Measurements from ENCODE around the gene CHD5.

Gene CHD5

DNA sequence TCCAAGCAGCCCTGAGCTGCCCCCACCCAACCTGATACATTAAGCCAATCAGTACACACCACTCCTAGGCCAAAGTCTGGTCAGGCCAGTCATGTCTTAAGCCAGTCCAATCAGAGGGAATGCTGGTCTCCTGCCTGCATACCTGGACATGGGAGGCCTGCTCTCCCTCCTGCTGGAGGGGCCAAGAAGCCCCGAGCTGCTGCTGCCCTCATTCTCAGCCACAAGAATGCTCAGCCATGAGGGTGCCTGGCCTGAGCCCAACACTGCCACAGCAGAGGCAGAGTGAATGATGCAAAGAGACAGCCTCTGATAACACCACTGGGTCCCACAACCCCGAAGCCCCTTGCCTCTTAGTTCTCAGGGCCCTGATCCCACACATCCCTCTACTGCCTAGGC lies 23.0 kb downstream of the CHD5 start:
- in situ Hi-C loops (cut with MboI; ENCODE audit: low sequenced_read_pairs) = no loop called here

DNA sequence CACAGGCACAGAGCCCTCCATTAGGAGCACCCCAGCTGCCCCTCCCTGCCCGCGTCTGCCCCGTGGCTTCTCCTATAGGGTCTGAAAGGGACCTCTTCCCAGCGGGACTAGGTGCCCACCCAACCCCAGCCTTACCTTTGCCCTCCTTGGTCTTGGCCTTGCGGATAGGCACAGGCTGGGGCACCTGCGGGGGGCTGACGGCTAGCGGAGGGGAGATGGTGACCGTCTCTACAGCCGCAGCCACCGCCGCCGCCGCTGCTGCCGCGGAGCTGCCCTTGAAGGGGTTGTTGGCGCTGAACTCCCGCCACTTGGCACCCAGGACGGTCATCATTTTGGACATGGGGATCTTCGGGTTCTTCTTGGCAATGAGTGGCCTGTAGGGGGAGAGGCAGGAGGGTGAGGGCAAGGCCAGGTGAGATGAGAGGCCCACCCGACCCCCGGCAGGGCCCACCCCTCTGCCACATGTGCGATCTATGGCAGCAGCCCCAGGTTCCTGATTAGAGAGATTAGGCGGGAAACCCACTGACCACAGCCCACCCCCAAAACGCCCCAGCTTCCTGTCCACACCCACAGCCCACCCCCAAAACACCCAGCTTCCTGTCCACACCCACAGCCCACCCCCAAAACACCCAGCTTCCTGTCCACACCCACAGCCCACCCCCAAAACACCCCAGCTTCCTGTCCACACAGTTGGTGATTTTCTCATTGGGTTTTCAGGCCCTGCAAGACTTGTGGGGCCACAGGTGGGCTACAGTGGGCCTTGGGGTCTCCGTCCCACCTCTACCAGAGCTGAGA lies 25.4 kb downstream of the CHD5 start:
- in situ Hi-C loops (cut with MboI; ENCODE audit: low sequenced_read_pairs) = no loop called here

DNA sequence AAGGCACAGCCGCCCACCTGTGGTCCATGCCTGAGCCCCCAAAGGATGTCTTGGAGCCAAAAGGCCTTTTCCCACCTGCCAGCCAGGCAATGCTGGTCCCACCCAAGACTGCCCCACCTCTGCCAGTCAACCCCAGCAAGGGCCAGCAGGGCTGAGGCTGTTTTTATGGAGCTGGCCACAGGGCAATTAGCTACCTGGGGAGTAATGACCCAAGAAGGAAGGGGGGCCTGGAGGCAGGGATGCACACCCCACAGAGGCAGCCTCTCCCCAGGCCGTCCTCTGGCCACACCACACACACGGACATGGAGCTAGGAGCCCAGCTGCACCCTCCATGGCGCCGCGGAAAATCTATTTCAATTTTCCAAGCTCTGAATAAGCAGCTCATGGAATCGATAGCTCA lies 27.2 kb downstream of the CHD5 start:
- in situ Hi-C loops (cut with MboI; ENCODE audit: low sequenced_read_pairs) = no loop called here

DNA sequence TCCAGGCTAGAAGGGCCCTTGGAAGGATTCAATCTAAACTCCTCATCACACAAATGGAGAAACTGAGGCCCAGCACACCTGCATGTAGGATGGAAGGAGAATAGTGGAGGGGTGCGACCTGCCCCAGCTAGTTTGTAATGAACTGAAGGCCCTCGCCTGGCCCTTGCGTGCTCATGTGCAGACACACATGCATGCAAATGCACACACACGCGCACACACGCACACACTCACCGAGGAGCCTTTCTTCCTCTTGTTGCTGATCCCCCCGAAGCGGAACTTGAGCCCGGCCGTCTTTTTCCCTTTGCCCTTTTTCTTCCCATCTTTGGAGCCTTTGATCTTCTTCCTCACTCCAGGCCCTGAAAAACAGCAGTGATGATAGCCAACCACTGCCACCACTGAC lies 27.9 kb downstream of the CHD5 start:
- in situ Hi-C loops (cut with MboI; ENCODE audit: low sequenced_read_pairs) = no loop called here

GRCh38 chr1:6151291-6151822 lies 28.8 kb downstream of the CHD5 start:
- in situ Hi-C loops (cut with MboI; ENCODE audit: low sequenced_read_pairs) = no loop called here

GRCh38 chr1:6150006-6150938 lies 29.8 kb downstream of the CHD5 start:
- in situ Hi-C loops (cut with MboI; ENCODE audit: low sequenced_read_pairs) = no loop called here

GRCh38 chr1:6149597-6149996 lies 30.5 kb downstream of the CHD5 start:
- in situ Hi-C loops (cut with MboI; ENCODE audit: low sequenced_read_pairs) = no loop called here

DNA sequence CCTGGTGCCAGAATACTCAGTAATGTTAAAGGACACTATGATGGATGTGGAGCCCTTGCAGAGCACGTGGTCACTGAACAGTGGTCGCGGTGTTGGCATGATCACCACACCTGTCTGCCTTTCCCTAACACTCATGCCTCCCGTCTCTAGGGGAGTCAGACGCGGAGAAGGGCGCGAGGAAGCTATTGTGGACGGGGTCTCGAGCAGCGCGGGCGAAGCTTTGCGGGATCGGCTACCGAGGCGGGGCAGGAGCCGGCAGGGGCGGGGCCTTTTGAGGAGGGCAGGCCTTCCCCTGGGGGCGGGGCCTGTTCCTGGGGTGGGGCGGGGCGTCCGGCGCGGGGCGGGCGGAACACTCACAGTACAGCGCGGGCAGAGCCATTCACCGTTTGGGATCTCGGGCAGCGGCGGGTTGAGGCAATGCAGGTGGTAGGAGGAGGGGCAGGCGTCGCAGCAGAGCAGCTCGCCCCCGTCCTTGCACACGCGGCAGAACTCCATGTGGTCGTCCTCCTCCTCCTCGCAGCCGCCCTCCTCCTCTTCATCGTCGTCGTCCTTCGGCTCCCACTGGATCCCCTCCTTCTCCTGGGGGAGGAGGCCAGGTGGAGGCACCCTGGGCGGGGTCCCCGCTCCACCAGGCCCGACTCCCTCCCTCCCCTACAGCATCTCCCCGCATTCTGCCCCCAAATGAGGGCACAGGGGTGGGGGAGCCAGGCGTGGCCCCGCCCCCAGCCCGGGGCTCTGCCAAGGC lies 31.5 kb downstream of the CHD5 start:
- in situ Hi-C loops (cut with MboI; ENCODE audit: low sequenced_read_pairs) = no loop called here

GRCh38 chr1:6145864-6146410 lies 34.2 kb downstream of the CHD5 start:
- in situ Hi-C loops (cut with MboI; ENCODE audit: low sequenced_read_pairs) = no loop called here

GRCh38 chr1:6145396-6145750 lies 34.7 kb downstream of the CHD5 start:
- in situ Hi-C loops (cut with MboI; ENCODE audit: low sequenced_read_pairs) = no loop called here

DNA sequence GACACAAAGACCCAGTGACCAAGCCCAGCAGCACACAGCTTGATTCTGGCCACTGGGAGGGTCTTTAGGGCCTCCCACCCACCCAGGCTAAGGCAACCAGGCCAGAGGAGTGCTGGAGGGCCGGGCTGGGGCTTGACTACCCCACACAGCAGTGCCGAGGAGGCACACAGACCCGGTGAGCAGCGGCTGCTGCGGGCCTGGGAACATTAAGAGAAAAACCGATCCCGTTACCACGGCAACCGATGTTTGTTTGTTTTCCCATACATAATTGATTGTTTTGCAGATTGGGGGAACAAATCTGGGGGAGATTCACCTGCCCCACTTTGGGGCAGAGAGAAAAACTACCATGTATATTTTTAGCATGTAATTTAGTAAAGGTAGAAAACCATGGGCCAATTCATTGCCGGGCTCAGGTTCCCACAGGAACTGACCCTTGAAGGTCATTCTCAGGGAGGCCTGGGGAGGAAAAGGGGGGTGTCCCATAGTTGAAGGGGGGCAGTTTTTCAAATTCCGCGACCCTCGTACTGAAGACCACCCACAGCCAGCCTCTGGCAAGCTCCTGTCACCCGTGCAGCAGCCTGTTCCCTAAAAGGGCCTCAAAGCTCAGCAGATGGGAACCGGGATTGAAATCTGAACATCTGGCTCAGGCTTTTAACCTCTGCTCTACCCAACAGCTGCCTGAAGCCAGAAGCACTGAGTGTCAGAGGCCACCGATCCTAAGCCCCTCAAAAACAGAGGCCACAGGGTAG lies 35.3 kb downstream of the CHD5 start:
- in situ Hi-C loops (cut with MboI; ENCODE audit: low sequenced_read_pairs) = no loop called here

DNA sequence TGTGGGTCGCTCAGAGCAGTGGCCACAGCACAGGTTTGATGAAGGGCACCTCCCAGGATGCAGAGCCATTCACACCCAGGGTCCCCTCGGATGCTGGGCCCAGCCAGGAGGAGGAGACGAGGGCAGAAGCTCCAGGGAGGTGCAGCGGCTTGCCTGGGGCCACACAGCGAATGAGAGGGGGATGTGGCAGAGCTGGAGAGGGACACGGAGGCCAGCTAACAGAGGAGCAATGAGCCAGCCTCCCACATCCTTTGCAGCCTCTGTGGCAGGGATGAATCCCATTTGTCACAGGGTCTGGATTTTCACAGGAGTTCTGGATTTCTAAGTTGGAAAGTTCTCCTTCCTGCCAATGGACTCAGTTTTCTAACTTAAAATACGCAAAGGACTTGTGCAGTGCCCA lies 35.9 kb downstream of the CHD5 start:
- in situ Hi-C loops (cut with MboI; ENCODE audit: low sequenced_read_pairs) = no loop called here

DNA sequence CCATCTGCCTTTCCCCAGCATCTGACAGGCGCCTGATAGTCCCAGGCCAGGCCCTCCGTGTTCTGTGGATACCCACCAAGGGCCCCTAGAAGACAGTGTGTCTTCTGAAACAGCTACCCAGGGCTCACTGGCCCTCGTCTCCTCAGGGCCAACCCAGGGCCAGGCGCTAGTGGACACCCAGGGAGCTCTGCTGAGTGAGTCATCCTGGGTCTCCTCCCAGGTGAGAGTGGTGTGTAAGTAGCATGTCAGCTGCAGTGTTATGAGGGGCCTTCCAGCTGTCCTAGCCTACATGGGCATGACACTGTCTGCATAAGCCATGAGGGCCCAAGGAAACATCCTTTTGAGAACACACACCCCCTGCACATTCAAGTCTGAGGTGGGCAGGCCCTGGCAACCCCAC lies 36.7 kb downstream of the CHD5 start:
- in situ Hi-C loops (cut with MboI; ENCODE audit: low sequenced_read_pairs) = no loop called here

GRCh38 chr1:6142734-6143133 lies 37.4 kb downstream of the CHD5 start:
- in situ Hi-C loops (cut with MboI; ENCODE audit: low sequenced_read_pairs) = no loop called here

DNA sequence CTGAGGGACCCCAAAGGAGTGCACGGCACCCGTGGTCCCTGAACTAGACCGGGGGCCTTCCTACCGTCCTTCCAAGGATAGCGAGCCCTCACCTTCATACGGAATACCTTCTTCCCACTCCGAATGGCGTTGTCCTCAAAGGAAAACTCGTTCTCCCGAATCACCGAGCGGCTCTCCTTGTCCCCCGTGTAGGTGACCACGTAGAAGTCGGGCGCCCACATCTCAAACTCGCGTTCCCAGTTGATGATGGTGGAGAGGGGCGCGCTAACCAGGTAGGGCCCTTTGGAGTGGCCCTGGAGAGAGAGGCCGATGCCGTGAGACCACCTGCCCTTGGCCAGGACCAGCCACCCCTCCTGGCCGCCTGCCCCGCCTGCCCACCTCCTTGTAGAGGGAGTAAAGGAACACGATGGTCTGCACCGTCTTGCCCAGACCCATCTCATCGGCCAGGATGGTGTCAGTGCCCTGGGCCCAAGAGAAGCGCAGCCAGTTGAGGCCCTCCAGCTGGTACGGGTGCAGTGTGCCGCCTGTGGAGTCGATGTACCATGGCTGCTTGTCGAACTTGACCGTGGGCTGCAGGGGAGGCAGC lies 38.0 kb downstream of the CHD5 start:
- in situ Hi-C loops (cut with MboI; ENCODE audit: low sequenced_read_pairs) = no loop called here

GRCh38 chr1:6141592-6141991 lies 38.5 kb downstream of the CHD5 start:
- in situ Hi-C loops (cut with MboI; ENCODE audit: low sequenced_read_pairs) = no loop called here

- in situ Hi-C loops (cut with MboI; ENCODE audit: low sequenced_read_pairs) = no loop called here
Observed at GRCh38 chr1:6140413-6140812, 39.7 kb downstream of the CHD5 start.

DNA sequence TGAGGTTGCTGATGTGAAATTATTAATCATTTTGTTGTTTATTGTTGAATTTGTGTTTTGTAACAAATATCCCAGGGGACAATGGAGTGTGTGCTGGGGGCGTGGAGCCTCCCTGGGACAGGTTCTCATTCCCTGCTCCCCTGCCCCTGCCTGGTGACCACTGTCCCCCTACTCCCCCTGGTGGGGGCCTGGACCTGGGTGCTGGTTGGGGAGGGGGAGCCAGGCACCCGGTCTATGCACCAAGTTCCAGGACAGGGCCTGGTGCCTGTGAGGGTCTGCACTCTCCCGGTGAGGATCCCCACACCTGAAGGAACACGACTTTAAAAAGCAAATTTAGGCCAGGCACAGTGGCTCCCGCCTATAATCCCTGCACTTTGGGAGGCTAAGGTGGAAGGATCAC lies 42.4 kb downstream of the CHD5 start:
- in situ Hi-C loops (cut with MboI; ENCODE audit: low sequenced_read_pairs) = no loop called here

DNA sequence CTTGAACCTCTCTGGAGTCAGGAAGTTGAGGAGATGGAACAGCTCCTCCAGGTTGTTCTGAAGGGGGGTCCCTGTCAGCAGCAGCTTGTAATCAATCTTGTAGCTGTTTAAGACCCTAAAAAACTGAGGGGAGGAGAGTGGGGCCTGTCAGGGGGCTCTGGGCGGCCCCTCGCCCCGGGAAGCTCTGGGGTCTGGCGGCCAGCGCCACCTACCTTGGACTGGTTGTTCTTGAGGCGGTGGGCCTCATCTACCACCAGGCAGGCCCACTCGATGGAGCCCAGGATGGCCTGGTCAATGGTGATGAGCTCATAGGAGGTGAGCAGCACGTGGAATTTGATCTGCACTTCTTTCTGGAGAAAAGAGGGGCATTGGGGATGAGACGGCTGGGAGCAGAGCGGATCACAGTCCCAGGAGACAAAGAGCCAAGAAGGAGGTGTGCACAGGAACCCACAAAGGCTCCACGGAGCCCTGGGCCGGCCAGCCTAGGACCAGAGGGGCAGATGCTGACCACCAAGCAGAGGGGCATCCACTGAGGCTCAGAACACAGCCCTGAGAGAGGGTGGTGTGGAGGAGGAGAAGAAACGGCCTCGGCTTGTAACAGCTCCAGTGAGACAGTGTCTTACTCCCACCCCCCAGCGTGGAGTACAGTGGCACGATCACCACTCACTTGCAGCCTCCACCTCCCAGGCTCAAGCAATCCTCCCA lies 43.5 kb downstream of the CHD5 start:
- in situ Hi-C loops (cut with MboI; ENCODE audit: low sequenced_read_pairs) = no loop called here

Data from HL-60/S4 treated with phorbol 12-myristate 13-acetate at 8.2 ng/mL for 4 days and 3 days (cell line).